OCI-LY7 (cell line): ENCODE results near the gene CCDC39. TPM values are rescaled to one million over a fixed set of nuclear protein-coding genes. Genes with fewer than 3 reads are reported as not detected.

ENCODE experiments used
- BruUV-seq: library from RNA; stranded (reverse); fragments of 400-500 nt; replicated peaks from 2 replicates; lab custom pipeline; 2021; lab: Mats Ljungman, UMichigan
- CTCF ChIA-PET: fragments of 300-600 bp; sonication (Branson Sonifier 250); formaldehyde crosslinking; loops from one replicate; lab custom pipeline; 2022; ENCODE audit warnings: antibody characterized with exemption; ENCODE audit not compliant: unreplicated experiment; lab: Charles Lee
- POLR2A ChIA-PET: fragments of 300-600 bp; sonication (Branson Sonifier 250); formaldehyde crosslinking; loops from one replicate; lab custom pipeline; 2022; ENCODE audit warnings: antibody characterized with exemption; lab: Charles Lee
- DNase-seq: peaks from one replicate; pipeline ENCODE4 v3.0.0-alpha.2; 2015; ENCODE audit warnings: low spot score
- H2AFZ ChIP-seq: fragments of 200-600 bp; sonication (generic), shearing (Covaris generic); 2 replicates; pipeline ENCODE4 v1.6.1; 2014; ENCODE audit warnings: mild to moderate bottlenecking, antibody characterized with exemption, low read length, moderate library complexity
- H3K27ac ChIP-seq: fragments of 200-600 bp; sonication (generic); 2 replicates; pipeline ENCODE4 v1.5.1; 2014; ENCODE audit warnings: mixed run types, low read depth, mild to moderate bottlenecking, moderate library complexity, low read length, inconsistent platforms; ENCODE audit not compliant: poor library complexity, severe bottlenecking
- H3K36me3 ChIP-seq: fragments of 200-600 bp; sonication (generic); 2 replicates; pipeline ENCODE4 v1.6.1; 2014; ENCODE audit warnings: mild to moderate bottlenecking, antibody characterized with exemption, low read length, moderate library complexity, mixed read lengths; ENCODE audit not compliant: insufficient read depth
- H3K4me1 ChIP-seq: fragments of 200-600 bp; sonication (generic); 2 replicates; pipeline ENCODE4 v1.5.1; 2014; ENCODE audit warnings: mild to moderate bottlenecking, low read length; ENCODE audit not compliant: insufficient read depth, poor library complexity, severe bottlenecking
- H3K4me2 ChIP-seq: fragments of 200-600 bp; sonication (generic); 2 replicates; pipeline ENCODE4 v1.6.1; 2014; ENCODE audit warnings: mild to moderate bottlenecking, low read length
- H3K4me3 ChIP-seq: fragments of 200-600 bp; sonication (generic); 2 replicates; pipeline ENCODE4 v1.5.1; 2014; ENCODE audit warnings: mild to moderate bottlenecking, low read depth, low read length; ENCODE audit not compliant: poor library complexity, severe bottlenecking
- H3K79me2 ChIP-seq: fragments of 200-600 bp; sonication (generic); 2 replicates; pipeline ENCODE4 v1.6.1; 2016; ENCODE audit warnings: low read depth, mild to moderate bottlenecking, low read length, moderate library complexity, mixed read lengths; ENCODE audit not compliant: insufficient read depth
- H3K9me2 ChIP-seq: fragments of 200-600 bp; sonication (generic); 2 replicates; pipeline ENCODE4 v1.6.1; 2016; ENCODE audit warnings: mild to moderate bottlenecking, low read length, mixed read lengths; ENCODE audit not compliant: insufficient read depth
- H3K9me3 ChIP-seq: fragments of 200-600 bp; sonication (generic); 2 replicates; pipeline ENCODE4 v1.6.1; 2014; ENCODE audit warnings: mild to moderate bottlenecking, mixed run types, low read length, mixed read lengths
- H4K20me1 ChIP-seq: fragments of 200-600 bp; sonication (generic); 2 replicates; pipeline ENCODE4 v1.6.1; 2014; ENCODE audit warnings: mild to moderate bottlenecking, antibody characterized with exemption, low read length, moderate library complexity, mixed read lengths; ENCODE audit not compliant: insufficient read depth
- EZH2phosphoT487 ChIP-seq: fragments of 200-600 bp; sonication (generic); IDR thresholded peaks from 2 replicates; pipeline ENCODE4 v1.6.1; 2018; ENCODE audit warnings: low read depth, borderline replicate concordance, mild to moderate bottlenecking, mixed run types, antibody characterized with exemption, low read length, moderate library complexity, mixed read lengths
- intact Hi-C: fragments of 100-400 bp; cut with micrococcal nuclease; formaldehyde crosslinking; loops from one replicate; pipeline ENCODE4 v1.10.0; 2022; ENCODE audit not compliant: unreplicated experiment
- total RNA-seq, 2 experiments: library from RNA; depleted of rRNA in 1 of 2; stranded (reverse); fragments of >200 nt in 1 of 2; shearing (Covaris generic) in 1 of 2; gene quantifications; 2 replicates each; pipeline ENCODE4 v1.2.3, GENCODE V29; 2014 to 2022
- TF ChIP-seq, protein P1 (sequence below): fragments of 200-600 bp; sonication (generic); conservative IDR thresholded peaks from 2 replicates; pipeline ENCODE4 v1.5.1; 2014; ENCODE audit warnings: mild to moderate bottlenecking, antibody characterized with exemption, low read length, moderate library complexity, mixed read lengths

CCDC39 gene
- total RNA-seq, 2 experiments from 2014 or later = 0.03 TPM; not detected in 1

DNA sequence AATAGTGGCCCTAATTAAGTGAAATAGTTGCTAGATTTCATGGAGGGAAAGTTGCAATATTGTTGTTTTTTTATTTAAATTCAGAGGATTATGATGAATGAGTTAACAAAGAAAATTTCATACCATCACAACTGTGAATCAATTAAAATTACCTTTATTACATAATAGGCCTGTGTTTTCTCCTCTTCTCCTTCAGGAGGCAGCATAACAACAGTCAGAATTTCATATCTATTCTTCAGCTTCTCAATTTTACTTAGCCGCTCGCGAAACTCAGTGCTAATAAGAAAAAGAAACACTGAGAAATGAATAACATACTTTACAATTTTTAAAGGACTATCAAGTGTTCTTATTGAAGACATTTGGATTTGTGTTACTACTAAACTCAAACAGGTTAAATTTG is 48.0 kb downstream of the CCDC39 start:
- Histone ChIP-seq H2AFZ (no peak overlapping the region), H3K9me2 (no peaks in the 10 kb centered on the region), H3K4me3 (no peak overlapping the region), H3K79me2 (no peaks in the 10 kb centered on the region), H4K20me1 (no peaks in the 10 kb centered on the region), H3K27ac (no peak overlapping the region), H3K4me2 (no peak overlapping the region), H3K9me3 (no peaks in the 10 kb centered on the region), H3K4me1 (no peaks in the 10 kb centered on the region), H3K36me3 (0 out of 2 replicates have a peak, but pooled peaks cover 4% of the 10 kb centered on the region)
- intact Hi-C loops = no loop called here
- no TSS peak for BruUV-seq
- ChIA-PET CTCF (no interaction called here), POLR2A (no interaction called here)
- no peak for DNase-seq
- TF ChIP-seq, protein P1, sequence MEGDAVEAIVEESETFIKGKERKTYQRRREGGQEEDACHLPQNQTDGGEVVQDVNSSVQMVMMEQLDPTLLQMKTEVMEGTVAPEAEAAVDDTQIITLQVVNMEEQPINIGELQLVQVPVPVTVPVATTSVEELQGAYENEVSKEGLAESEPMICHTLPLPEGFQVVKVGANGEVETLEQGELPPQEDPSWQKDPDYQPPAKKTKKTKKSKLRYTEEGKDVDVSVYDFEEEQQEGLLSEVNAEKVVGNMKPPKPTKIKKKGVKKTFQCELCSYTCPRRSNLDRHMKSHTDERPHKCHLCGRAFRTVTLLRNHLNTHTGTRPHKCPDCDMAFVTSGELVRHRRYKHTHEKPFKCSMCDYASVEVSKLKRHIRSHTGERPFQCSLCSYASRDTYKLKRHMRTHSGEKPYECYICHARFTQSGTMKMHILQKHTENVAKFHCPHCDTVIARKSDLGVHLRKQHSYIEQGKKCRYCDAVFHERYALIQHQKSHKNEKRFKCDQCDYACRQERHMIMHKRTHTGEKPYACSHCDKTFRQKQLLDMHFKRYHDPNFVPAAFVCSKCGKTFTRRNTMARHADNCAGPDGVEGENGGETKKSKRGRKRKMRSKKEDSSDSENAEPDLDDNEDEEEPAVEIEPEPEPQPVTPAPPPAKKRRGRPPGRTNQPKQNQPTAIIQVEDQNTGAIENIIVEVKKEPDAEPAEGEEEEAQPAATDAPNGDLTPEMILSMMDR = peak; percentile 48
- TF ChIP-seq EZH2phosphoT487 = no peak

DNA sequence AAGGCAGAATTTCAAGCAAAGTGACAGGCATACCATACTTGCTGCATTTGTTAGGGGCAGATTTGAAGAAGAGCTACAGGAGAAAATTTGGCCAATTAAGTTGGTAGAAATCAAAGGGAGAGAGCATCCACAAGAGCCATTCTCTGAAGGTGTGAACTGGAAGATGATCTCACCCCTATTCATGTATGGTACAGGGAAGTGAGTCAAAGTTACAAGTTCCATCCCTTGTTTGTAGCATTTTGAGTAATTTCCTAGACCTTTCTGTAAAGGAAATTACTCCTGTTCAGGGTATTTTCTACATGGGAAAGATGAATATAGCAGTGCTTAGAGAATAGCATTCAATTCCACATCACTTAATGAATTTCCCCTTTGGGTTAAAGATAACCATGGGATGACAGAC is 48.9 kb downstream of the CCDC39 start:
- Histone ChIP-seq H3K9me3 (no peaks in the 10 kb centered on the region), H2AFZ (no peak overlapping the region), H3K9me2 (no peaks in the 10 kb centered on the region), H3K27ac (no peak overlapping the region), H3K4me1 (no peaks in the 10 kb centered on the region), H4K20me1 (no peaks in the 10 kb centered on the region), H3K36me3 (peaks cover 10% of the 10 kb centered on the region; the same call in 1 of the 2 replicates), H3K4me2 (no peak overlapping the region), H3K4me3 (no peak overlapping the region), H3K79me2 (no peaks in the 10 kb centered on the region)
- ChIA-PET POLR2A (no interaction called here), CTCF (no interaction called here)
- BruUV-seq = no TSS peak
- TF ChIP-seq EZH2phosphoT487 = no peak
- DNase-seq = no peak
- intact Hi-C loops = no loop called here

DNA sequence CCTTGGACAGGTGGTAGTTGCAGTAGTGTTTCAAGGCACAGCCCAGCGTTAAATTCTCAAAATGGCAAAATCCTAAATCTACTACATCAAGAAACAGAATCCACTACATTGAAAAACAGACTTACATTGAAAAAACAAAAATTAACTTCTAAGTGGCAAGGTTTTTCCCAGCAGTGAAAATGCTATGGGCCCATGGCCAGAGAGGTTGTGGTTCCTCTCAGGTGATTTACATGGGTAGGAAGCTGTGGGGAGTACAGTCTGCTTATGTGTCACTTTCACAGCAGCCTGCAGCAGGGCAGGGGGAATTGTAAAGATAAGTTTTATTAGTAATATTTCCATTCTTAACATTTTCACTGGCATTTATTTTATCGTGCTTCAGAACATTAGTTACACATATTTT is 52.4 kb downstream of the CCDC39 start:
- ChIA-PET CTCF (no interaction called here), POLR2A (interaction anchor here (0.6 kb wide), 1 partner anchor 35 kb away, joined by 4 read pairs; no protein-coding TSS in a partner anchor)
- H3K4me2 ChIP-seq = no peak overlapping the region
- no peak for DNase-seq
- H2AFZ ChIP-seq = no peak overlapping the region
- TF ChIP-seq, protein P1 = no peak
- TF ChIP-seq EZH2phosphoT487 = no peak
- intact Hi-C loops = no loop called here
- no peaks in the 10 kb centered on the region for H3K4me1 ChIP-seq
- H3K79me2 ChIP-seq = no peaks in the 10 kb centered on the region
- H3K9me2 ChIP-seq = no peaks in the 10 kb centered on the region
- H4K20me1 ChIP-seq = no peaks in the 10 kb centered on the region
- no peak overlapping the region for H3K4me3 ChIP-seq
- BruUV-seq = no TSS peak
- H3K27ac ChIP-seq = no peak overlapping the region
- H3K36me3 ChIP-seq = peaks cover 28% of the 10 kb centered on the region
- no peaks in the 10 kb centered on the region for H3K9me3 ChIP-seq
